ENCODE results near the gene CD99L2. TPM values are rescaled to one million over a fixed set of nuclear protein-coding genes. Genes with fewer than 3 reads are reported as not detected.

Gene CD99L2
- total RNA-seq, 2 experiments from 2014 or later, result 5.9 to 12.3 TPM

DNA sequence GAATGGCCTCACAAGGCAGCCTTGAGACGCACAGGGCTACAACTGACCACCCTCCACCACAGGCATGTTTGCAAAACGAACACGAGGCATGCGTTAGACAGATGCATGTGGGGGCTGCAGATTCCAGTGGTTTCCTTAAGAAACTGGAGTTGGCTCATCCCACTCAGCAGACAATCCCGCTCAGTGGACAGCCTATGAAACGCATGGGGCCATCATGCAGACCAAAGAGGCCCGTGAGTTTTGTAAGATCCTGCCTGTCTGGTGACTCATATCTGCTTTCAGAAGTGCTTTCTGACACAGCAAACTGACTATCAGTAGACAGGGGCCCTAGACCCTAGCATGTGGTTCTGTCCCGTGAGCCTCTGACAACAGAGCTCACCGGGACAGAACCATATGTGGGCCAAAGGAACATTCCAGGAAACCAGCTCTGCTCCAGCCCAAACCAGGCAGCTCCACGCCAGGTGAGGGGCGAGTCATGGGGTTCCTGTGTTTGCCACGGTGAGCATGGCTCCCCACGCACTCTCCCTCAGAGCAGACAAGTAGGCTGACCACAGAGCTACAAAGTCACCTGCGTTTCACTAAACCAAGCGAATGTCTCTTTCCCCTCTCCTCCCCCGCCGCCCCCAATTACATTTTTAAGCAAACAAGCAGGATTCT lies 130.9 kb downstream of the CD99L2 start:
- Histone ChIP-seq H3K9me2 (ENCODE audit: insufficient read depth, low read length) (no peaks in the 10 kb centered on the region), H2AFZ (ENCODE audit: low read length) (no peak overlapping the region), H3K4me3 (ENCODE audit: low read depth, low read length, poor library complexity, severe bottlenecking) (no peak overlapping the region), H4K20me1 (ENCODE audit: insufficient read depth, low read length) (no peaks in the 10 kb centered on the region), H3K36me3 (ENCODE audit: insufficient read depth, low read length) (peaks cover 10% of the 10 kb centered on the region; the same call in 1 of the 2 replicates), H3K4me1 (ENCODE audit: insufficient read depth, low read length, poor library complexity, severe bottlenecking) (no peaks in the 10 kb centered on the region), H3K9me3 (ENCODE audit: low read length) (no peaks in the 10 kb centered on the region), H3K27ac (ENCODE audit: low read depth, low read length, poor library complexity, severe bottlenecking) (no peak overlapping the region), H3K4me2 (ENCODE audit: low read length) (no peak overlapping the region), H3K79me2 (ENCODE audit: insufficient read depth, low read depth, low read length) (no peaks in the 10 kb centered on the region)
- CTCF ChIA-PET (ENCODE audit: unreplicated experiment), result no interaction called here
- no TSS peak for BruUV-seq (replicated peaks)
- TF ChIP-seq, protein P1, sequence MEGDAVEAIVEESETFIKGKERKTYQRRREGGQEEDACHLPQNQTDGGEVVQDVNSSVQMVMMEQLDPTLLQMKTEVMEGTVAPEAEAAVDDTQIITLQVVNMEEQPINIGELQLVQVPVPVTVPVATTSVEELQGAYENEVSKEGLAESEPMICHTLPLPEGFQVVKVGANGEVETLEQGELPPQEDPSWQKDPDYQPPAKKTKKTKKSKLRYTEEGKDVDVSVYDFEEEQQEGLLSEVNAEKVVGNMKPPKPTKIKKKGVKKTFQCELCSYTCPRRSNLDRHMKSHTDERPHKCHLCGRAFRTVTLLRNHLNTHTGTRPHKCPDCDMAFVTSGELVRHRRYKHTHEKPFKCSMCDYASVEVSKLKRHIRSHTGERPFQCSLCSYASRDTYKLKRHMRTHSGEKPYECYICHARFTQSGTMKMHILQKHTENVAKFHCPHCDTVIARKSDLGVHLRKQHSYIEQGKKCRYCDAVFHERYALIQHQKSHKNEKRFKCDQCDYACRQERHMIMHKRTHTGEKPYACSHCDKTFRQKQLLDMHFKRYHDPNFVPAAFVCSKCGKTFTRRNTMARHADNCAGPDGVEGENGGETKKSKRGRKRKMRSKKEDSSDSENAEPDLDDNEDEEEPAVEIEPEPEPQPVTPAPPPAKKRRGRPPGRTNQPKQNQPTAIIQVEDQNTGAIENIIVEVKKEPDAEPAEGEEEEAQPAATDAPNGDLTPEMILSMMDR (conservative IDR thresholded peaks at IDR 0.05; ENCODE audit: low read length), result no peak
- no peak for TF ChIP-seq EZH2phosphoT487 (IDR thresholded peaks at IDR 0.05; ENCODE audit: borderline replicate concordance, low read depth, low read length)
- intact Hi-C loops (cut with micrococcal nuclease; ENCODE audit: unreplicated experiment), result no loop called here
- no peak for DNase-seq (ENCODE audit: low spot score)
- POLR2A ChIA-PET, result no interaction called here

DNA sequence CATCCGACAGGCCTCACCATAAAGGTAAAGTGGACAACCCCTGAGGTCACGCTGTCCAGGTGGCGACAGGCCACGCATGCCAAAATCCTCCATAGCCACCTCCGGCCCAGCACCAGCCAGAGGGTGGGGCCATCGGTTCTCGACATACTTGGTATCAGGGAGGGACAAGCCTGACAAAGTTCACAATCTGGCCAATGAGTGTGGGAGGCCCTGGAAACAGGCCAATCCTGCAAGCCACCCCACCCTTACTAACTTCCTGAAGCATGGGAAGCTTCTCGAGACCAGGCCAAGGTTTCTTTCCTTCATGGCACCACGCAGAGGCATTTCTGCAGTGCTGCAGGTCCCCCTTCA lies 131.4 kb downstream of the CD99L2 start:
- CTCF ChIA-PET (ENCODE audit: unreplicated experiment), result no interaction called here
- DNase-seq (ENCODE audit: low spot score), result no peak
- H2AFZ ChIP-seq (ENCODE audit: low read length), result no peak overlapping the region
- no peaks in the 10 kb centered on the region for H3K4me1 ChIP-seq (ENCODE audit: insufficient read depth, low read length, poor library complexity, severe bottlenecking)
- no peaks in the 10 kb centered on the region for H4K20me1 ChIP-seq (ENCODE audit: insufficient read depth, low read length)
- H3K79me2 ChIP-seq (ENCODE audit: insufficient read depth, low read depth, low read length), result no peaks in the 10 kb centered on the region
- TF ChIP-seq, protein P1 (conservative IDR thresholded peaks at IDR 0.05; ENCODE audit: low read length), result no peak
- TF ChIP-seq EZH2phosphoT487 (IDR thresholded peaks at IDR 0.05; ENCODE audit: borderline replicate concordance, low read depth, low read length), result no peak
- H3K36me3 ChIP-seq (ENCODE audit: insufficient read depth, low read length), result peaks cover 10% of the 10 kb centered on the region; the same call in 1 of the 2 replicates
- H3K4me2 ChIP-seq (ENCODE audit: low read length), result no peak overlapping the region
- no peak overlapping the region for H3K27ac ChIP-seq (ENCODE audit: low read depth, low read length, poor library complexity, severe bottlenecking)
- H3K4me3 ChIP-seq (ENCODE audit: low read depth, low read length, poor library complexity, severe bottlenecking), result no peak overlapping the region
- intact Hi-C loops (cut with micrococcal nuclease; ENCODE audit: unreplicated experiment), result no loop called here
- POLR2A ChIA-PET, result no interaction called here
- BruUV-seq (replicated peaks), result no TSS peak
- no peaks in the 10 kb centered on the region for H3K9me3 ChIP-seq (ENCODE audit: low read length)
- no peaks in the 10 kb centered on the region for H3K9me2 ChIP-seq (ENCODE audit: insufficient read depth, low read length)

DNA sequence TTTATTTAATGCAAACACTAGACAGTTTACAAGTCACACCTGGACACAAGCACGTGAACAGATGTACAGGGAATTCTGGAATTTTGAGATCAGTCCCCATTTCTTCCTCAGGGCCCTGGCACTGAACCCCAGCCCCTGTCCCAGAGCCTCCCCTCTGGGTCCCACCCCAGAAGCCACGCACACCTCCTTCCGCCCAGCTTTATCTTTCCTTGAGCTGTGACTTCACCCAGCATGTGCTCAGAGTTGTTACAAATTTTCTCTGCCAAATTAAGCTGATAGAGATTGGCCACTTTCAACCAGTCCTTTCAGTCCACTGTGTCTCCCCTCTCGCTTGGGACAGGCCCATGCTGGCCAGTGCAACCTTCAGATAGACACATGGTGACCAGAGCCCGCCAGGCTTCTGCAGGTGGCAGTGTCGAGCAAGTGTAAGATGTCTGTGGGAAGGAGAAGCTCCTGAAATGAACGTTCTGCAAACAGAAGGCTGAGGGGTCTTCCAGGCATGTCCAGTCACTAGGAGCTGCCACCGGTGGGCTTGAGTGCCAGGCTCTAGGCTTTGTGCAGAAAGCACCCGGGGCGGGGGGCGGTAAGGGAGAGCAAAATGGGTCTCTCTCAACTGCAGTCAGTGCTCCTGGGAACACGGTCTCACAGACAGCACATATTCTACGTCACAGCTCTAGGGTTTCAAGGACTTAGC lies 132.0 kb downstream of the CD99L2 start:
- H3K79me2 ChIP-seq (ENCODE audit: insufficient read depth, low read depth, low read length), result no peaks in the 10 kb centered on the region
- H3K36me3 ChIP-seq (ENCODE audit: insufficient read depth, low read length), result peaks cover 10% of the 10 kb centered on the region; the same call in 1 of the 2 replicates
- no peaks in the 10 kb centered on the region for H4K20me1 ChIP-seq (ENCODE audit: insufficient read depth, low read length)
- no peaks in the 10 kb centered on the region for H3K4me1 ChIP-seq (ENCODE audit: insufficient read depth, low read length, poor library complexity, severe bottlenecking)
- no peak overlapping the region for H3K27ac ChIP-seq (ENCODE audit: low read depth, low read length, poor library complexity, severe bottlenecking)
- intact Hi-C loops (cut with micrococcal nuclease; ENCODE audit: unreplicated experiment), result no loop called here
- no TSS peak for BruUV-seq (replicated peaks)
- no peak for TF ChIP-seq EZH2phosphoT487 (IDR thresholded peaks at IDR 0.05; ENCODE audit: borderline replicate concordance, low read depth, low read length)
- TF ChIP-seq, protein P1 (conservative IDR thresholded peaks at IDR 0.05; ENCODE audit: low read length), result peak; percentile 58
- DNase-seq (ENCODE audit: low spot score), result peak; percentile 9
- CTCF ChIA-PET (ENCODE audit: unreplicated experiment), result no interaction called here
- no peak overlapping the region for H3K4me3 ChIP-seq (ENCODE audit: low read depth, low read length, poor library complexity, severe bottlenecking)
- H3K9me3 ChIP-seq (ENCODE audit: low read length), result no peaks in the 10 kb centered on the region
- H3K4me2 ChIP-seq (ENCODE audit: low read length), result no peak overlapping the region
- no peaks in the 10 kb centered on the region for H3K9me2 ChIP-seq (ENCODE audit: insufficient read depth, low read length)
- H2AFZ ChIP-seq (ENCODE audit: low read length), result no peak overlapping the region
- POLR2A ChIA-PET, result no interaction called here

Measured in OCI-LY7 (cell line).